ENCODE data around the gene ARID1A.
"Not testable (repeated sequence)": the region's sequence is repeated elsewhere in the genome, so short reads cannot be mapped to it uniquely, and the experiment has no call there.

ARID1A gene

DNA sequence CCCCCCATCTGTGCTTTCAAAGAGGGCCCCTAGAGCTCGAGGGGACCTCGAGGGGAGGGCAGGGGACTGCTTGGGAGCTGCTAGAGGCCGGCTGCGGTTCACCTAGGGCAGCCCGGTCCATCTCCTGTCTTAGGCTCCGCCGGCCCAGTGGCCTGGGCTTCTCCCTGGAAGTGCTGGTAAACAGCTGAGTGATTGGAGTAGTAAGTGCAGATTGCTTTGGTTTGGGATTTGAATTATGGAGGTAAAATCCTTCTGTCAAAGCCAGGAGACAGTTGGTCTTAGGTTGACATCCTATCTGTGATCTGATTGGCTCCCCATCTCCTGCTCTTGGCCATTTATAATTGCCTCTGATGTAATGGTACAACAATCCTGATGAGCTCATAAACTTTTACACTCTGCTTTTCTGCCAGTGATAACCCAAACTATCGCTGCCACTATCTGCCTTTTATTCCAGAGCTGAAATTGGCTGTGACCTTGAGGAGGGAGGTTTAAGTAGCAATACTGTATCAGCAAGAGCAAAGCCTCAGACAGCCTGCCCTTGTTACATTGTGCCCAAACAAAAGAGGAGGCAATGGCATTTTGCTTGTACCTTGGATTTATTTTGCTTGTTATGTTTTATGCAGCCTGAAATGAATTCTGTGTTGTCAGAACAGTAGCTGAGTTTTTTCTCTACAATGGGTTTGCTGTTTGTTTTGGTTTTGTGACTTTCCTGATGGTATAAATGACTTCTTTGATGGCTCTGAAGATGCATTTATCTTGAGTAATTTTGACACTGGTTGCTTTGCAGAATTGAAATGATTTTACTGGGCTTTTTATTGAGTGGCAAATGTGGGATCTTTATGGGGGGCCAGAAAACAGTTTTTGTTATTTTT is 2.4 kb downstream of the ARID1A start:
- peak; percentile 75 for DNase-seq (ENCODE audit: low read depth, low spot score)

DNA sequence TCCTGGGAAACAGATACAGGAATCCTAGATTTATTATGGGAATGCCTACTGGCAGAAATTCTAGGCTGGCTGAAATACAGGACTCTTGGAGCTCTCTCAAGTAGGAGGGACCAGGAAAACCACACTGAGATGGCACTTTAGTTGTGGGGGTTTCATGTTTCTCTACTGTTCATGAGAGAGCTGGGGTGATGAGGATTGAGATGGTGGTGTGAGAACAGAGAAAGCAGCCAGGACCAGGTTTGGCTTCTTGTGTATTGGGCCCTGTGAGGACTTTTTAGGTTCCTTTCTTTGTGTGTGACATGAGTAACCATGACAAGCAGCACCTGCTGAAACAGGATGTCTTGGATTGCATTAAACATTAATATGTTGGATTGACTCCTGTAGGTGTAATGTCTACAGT is 4.9 kb downstream of the ARID1A start:
- no peak for DNase-seq (ENCODE audit: low read depth, low spot score)

DNA sequence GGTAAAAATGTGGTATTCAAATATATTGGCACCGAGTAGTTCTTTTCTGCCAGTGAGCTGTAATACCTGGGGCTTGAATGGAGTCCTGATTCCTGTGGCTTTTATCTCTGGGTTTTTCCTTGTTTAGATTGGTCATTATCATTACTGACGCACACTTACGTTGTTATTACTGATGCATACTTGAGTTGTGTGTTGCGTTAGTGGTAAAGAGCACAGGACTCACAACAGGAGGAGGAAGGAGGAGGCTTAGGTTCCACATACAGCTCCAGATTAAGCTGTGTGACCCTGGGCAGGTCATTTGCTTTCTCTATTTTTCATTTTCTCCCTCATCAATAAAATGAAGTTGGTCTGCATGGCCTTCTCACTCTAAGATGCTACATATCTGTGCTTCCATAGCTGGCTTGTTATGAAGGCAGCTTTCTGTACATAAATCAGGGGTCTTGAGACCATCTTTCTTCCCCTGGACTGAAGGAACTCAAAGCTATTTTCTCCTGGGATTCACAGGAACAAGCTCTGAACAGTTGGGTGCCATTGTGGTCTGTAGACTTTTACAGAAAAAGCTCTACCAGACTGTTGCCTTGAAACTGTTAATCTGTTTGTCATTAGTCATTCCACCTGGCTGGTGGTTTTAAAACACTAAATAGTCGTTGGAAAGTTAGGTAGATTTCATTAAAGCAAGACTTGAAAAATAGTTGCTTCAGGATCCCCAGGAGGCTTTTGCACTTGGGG is 5.6 kb downstream of the ARID1A start:
- no peak for DNase-seq (ENCODE audit: low read depth, low spot score)

DNA sequence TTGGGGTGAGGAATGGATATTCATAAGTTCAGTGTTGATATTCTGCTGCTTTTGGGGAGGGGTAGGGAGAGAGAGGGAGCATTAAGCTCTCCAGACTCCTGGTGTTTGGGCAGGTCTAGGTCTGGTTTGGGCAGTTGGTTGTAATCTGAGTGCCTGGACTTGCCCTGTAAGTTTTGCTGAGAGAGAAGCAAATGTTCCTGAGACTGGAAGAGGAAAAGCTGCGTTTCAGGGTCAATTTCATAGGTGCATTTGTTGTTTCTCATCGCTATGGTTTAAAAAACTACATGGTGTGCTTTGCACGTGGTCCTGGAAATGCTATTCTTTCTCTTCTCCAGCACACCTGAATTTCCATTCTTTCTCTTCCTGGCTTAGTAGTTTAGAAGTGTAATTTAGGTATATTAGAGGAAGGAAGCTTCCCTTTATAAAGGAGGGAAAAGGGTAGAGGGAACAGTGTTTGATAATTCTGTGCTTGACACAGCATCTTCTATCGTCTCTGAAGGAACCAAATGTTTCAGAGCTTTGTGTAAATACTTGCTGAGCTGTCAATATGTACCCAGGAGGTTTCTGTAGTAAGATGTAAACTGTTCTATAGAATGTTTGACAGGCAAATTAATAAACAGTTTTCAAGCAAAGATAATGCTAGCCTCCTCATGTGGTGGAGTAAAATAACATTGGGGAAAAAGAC is 6.3 kb downstream of the ARID1A start:
- DNase-seq (ENCODE audit: low read depth, low spot score) = no peak

DNA sequence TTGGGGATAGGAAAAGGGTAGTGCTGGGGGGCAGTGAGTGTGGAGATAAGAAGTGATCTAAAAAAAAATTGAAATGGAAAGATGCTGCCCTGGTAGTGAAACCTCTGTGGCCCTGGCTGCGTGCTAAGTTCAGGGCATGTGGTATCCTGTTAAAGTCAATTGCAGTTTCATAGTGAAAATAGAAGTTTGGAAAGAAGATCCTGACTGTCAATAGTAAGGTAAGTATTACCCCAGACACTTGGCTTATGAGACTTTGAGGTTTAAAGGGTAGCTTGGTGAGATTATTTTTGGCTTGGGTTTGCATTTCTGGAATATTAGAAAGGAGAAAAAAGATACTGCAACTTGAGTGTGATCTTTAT is 6.8 kb downstream of the ARID1A start:
- DNase-seq (ENCODE audit: low read depth, low spot score) = no peak

DNA sequence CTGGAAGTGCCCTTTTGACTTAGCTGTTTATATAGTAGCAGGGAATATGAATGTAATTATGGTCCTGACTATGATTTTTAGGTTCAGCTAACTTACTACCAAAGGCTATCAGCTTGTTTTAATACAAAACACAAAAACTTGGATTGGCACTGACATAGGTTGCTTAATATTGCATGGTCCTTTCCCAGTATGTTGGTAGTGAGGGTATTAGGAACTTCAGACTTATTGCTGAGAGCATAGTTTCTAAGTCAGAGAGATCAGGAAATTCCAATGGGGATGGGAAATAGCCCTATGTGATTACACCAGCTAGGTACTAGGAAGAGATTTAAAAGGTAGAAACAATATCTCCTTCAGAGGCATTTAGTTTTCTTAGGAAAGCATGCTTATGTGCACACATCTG is 7.7 kb downstream of the ARID1A start:
- no peak for DNase-seq (ENCODE audit: low read depth, low spot score)

DNA sequence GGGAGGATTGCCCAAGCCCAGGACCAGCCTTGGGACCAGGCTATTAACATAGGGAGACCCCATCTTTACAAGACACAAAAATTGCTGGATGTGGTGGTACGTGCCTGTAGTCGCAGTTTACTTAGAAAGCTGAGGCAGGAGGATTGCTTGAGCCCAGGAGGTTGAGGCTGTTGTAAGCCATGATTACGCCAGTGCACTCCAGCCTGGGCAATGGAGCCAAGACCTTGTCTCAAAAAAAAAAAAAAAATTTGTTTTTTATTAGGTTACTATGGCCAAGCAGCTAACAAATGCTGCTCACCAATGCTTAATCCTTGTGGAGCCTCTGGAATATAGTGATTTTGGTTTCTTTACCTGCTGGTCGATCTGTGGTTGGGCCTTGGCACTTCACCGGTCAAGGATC is 8.8 kb downstream of the ARID1A start:
- DNase-seq (ENCODE audit: low read depth, low spot score) = no peak

DNA sequence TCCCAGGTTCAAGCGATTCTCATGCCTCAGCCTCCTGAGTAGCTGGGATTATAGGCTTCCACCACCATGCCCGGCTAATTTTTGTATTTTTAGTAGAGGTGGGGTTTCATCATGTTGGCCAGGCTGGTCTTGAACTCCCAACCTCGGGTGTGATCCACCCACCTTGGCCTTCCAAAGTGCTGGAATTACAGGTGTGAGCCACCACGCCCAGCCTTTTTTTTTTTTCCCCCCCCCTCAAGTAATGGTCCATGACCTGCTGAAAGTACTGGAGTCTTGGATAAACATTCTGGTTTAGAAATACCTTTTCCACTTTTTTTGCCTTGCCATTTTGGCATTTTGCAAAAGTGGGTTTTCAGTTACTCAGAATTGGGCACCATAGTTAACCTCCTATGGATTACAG is 9.4 kb downstream of the ARID1A start:
- DNase-seq (ENCODE audit: low read depth, low spot score) = not testable (repeated sequence)

DNA sequence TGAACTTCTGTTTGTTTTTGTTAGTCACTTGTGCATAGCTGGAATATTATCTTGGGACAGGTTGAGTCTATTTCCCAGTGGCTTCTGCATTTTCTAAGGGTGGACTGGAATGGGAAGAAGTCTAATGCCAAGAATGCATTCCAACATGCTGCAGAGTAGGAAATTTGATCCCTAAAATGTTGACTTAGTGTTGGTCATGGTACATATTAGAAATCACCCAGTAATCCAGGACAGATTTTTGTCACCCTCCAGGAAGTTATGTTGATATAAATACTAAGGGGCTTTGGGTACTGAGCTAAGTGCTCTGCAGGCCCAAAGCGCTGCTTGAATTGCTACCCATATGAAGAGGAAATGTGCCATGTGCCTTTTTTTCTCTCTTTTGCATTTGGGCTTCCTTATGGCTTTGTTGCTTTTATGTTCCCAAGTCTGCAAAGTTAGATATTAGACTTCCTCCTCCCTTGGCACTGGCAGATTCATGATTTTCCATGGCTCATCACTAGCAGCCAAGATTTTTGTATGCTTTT is 10.0 kb downstream of the ARID1A start:
- no peak for DNase-seq (ENCODE audit: low read depth, low spot score)

DNA sequence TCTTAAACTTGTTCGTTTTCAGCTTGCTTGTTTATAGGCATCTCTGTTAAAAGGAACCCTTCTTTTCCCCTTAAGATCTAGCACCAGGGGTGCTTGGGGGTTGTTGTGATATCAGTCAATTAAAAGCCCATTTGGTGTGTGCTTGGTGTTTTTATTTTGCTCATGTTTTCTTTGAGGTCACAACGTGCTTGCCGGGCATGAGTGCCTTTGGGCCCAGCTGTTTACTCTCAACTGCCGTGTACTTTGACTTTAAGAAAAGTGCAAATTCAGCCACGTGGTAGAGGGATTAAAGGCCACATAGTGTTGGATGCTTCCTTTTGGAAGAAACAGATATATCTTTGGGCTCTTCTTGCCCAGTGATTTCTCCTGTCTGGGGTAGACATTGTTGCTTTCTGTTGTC is 10.5 kb downstream of the ARID1A start:
- DNase-seq (ENCODE audit: low read depth, low spot score) = no peak

DNA sequence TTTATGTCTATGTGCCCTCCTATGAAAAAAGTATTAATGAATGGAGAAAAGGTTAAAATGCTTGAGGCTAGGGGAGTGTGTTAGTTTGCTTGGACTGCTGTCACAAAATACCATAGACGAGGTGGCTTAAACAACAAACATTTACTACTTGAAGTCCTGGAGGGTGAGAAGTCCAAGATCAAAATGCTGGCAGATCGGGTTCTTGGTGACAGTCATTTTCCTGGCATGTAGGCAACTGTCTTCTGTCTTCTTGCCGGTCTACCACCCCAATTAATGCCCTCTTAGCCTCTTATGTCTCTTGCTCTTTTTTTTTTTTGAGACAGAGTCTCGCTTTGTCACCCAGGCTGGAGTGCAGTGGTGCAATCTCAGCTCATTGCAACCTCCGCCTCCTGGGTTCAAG is 15.0 kb downstream of the ARID1A start:
- no peak for DNase-seq (ENCODE audit: low read depth, low spot score)

DNA sequence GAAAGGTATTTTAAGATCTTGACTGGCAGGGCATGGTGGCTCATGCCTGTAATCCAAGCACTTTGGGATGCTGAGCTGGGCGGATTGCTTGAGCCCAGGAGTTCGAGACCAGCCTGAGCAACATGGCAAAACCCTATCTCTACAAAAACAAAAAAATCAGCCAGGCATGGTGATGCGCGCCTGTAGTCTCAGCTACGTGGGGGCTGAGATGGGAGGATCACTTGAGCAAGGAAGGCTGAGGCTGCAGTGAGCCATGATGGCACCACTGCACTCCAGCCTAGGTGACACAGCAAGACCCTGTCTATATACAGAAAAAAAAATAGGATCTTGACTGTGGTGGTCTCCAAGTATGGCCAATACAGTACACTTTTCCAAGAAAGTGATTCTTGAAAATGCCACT is 16.0 kb downstream of the ARID1A start:
- DNase-seq (ENCODE audit: low read depth, low spot score) = no peak

DNA sequence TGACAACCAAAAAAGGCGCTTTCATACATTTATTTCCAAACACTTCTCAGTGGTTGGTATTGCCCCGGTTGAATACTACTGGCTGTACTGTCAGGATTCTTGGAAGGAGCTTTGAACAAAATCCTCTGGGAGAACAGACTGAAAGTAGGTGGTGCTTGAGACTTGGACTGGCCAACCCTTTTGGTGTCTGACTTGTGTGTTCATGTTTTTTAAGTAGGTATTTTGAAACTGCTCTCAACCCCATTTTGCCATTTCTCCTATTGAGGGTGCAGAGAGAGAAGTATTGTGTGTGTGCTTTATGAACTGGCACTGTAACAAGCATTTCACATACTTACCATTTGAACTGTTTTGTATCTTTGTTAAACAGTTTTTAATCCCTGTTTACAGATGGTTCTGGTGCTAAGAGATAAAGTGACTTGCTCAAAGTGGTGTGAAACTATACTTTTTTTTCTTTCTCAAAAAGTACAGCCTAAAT is 21.2 kb downstream of the ARID1A start:
- no peak for DNase-seq (ENCODE audit: low read depth, low spot score)

DNA sequence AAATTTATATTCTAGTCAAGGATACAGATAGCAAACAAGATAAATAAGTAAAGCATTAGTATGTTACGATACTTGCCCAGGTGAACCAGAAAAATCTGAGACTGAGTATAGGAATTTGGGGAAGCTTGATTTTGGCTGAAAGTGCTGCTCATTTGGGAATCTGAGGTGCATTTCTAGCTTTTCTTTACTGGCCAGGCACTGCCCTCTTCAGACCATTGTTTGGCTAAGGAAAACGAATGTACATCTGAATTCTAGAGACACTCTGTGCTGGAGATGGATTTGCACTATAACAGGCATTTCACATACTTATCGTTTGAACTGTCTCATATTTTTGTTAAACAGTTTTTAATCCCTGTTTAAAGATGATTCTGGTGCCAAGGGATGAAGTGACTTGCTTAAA is 23.4 kb downstream of the ARID1A start:
- DNase-seq (ENCODE audit: low read depth, low spot score) = no peak

DNA sequence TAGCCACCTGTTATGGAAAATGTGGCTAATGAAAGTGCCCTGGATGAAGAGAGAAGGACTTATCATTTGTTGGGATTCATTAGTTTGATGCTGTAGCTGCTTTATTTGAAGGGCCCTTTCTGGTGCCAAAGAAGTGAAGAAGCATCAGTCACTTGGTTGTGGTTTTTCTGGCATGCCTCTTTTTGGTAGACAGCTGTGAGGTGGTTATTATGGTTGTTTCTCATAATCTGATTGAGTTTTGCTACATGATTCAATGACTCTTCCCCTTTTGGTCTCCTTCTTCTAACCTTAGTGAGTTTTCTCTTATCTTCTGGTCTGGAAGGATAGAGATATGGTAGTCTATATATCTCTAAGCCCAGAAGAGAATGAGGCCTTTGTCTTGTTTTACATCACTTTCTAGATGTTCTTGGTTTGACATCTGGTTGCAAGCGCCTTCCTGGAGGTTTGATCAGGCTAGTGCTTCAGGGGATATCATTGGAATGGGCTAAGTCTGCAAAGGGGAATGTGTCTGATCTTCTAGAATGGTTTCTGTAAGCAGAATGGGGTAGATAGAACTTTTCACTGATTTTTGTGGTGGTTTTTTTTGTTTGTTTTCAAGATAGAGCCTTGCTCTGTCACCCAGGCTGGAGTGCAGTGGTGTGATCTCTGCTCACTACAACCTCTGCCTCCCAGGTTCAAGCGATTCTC is 26.0 kb downstream of the ARID1A start:
- DNase-seq (ENCODE audit: low read depth, low spot score) = no peak

DNA sequence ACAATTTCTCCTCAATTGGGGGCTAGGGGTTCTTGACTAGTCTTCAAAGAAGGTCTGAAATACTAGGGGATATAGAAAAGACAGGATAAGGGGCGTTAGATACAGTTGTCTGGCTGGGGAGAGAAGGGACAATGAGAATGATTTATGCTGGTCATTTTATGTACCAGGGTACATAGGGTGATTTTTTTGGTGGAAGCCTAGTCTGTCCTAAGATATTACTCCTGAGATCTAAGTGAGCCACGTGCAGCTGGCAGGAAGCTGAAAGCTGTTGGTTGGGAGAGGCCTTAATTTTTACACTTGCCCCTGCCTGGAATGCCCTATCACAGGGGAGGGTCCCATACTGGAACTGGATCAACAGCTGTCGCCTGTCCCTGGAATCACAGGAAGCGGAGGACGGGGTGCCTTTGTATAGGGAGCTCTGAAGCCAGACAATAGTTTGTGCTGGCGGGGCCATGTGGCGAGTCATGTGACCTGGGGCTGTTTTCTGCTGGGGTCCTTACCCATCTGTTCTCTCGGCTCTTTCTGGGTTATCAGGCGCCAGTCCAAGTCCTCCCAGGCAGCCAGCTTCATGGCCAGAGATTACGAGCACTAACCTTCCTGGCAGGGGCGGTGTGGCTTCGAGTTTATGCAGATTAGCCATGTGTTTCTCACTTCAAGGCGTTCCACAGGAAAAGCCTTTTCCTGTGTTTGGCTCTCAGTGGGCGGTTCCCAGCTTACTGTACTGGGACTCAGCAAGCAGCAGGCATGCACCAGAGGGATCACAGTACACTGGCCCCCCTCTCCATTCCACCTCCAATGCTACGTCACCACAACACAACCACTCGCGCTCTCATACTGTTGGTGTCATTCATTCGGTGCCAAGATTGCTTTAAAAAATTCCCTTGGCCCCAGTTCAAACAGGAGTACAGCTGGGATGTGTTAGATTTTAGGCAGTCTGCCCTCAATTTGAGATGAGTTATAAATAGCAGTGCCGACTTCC is 27.5 kb downstream of the ARID1A start:
- peak; percentile 79 for DNase-seq (ENCODE audit: low read depth, low spot score)

DNA sequence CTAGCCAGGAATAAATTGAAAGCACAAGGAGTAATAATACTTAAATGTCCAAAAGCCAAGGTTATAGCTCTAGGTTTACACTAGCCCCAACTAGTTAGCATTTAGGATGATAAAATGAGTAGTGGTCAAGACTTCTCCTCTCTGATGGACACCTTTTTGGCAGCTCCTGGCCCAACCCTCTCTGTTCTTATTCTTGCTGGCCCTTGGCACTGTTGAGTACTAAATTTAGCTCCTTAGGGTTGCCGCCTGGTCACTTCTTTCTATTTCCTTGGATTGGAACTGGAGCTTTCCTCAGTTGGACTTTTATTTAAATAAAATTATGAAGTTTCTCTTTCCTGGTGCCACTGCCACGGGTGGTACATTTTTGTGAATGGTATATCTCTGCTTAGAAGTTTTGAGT is 28.3 kb downstream of the ARID1A start:
- DNase-seq (ENCODE audit: low read depth, low spot score) = no peak

DNA sequence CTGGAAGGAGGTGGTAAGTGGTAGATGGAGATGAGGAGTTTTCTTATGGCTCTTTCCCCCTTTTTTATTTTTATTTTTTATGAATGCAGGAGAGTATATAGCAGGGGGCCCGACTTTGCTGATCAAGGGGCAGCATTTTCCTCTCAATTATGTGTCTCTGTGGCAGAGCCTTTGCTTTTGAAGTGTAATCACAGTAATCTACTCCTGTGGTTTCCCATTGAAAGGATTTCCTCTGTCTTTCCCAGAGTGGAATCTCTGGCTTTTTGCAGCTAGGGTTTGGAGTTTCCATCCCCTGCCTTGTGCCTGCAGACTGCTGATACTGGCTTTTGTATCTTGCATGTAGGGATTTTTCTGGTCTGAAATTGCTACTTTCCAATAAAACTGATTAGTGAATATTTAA is 29.1 kb downstream of the ARID1A start:
- no peak for DNase-seq (ENCODE audit: low read depth, low spot score)

DNA sequence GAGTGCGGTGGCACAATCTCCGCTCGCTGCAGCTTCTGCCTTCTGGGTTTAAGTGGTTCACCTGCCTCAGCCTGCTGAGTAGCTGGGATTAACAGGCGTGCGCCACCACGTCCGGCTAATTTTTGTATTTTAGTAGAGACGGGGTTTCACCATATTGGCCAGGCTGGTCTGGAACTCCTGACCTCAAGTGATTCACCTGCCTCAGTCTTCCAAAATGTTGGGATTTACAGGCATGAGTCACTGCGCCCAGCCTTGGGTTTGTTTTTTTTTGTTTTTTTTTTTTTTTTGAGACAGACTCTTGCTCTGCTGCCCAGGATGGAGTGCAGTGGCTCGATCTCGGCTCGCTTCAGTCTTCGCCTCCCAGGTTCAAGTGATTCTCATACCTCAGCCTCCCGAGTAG is 30.1 kb downstream of the ARID1A start:
- not testable (repeated sequence) for DNase-seq (ENCODE audit: low read depth, low spot score)

DNA sequence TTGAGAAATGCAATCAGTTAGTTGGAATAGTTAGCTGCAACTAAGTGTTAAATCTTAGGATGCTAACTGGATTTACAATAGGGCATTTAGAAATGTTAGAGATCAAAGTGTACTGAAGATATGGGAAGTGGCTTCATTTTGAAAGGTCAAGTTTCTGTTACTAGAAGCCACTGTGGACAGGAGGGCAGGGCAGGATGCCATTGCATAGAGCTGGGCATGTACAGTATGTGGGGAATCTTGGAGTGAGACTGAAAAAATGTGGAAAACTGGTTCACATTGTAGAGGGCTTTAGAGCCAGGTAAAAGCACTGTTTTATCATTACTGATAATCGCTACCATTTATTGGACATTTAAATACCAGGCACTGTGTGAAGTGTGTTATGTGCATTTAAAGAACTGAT is 31.0 kb downstream of the ARID1A start:
- DNase-seq (ENCODE audit: low read depth, low spot score) = no peak

Measured in smooth muscle cell of the brain vasculature (primary cell).